Karpas-422 (cell line): ENCODE measurements around the gene LMO3. TPM values are rescaled to one million over a fixed set of nuclear protein-coding genes. Genes with fewer than 3 reads are reported as not detected.

Experiments
- DNase-seq: peaks from one replicate; pipeline ENCODE4 v3.0.0-alpha.2; 2015
- H2AFZ ChIP-seq: fragments of 200-600 bp; sonication (generic); 2 replicates; pipeline ENCODE4 v1.6.1; 2014; ENCODE audit warnings: antibody characterized with exemption, low read length, mixed read lengths
- H3K27ac ChIP-seq: fragments of 200-600 bp; sonication (generic); 2 replicates; pipeline ENCODE4 v1.5.1; 2014; ENCODE audit warnings: mild to moderate bottlenecking, low read length, moderate library complexity
- H3K27me3 ChIP-seq: fragments of 200-600 bp; sonication (generic); 2 replicates; pipeline ENCODE4 v1.6.1; 2014; ENCODE audit warnings: low read length, mixed read lengths
- H3K36me3 ChIP-seq: fragments of 200-600 bp; sonication (generic); 2 replicates; pipeline ENCODE4 v1.6.1; 2014; ENCODE audit warnings: low read length, mixed read lengths; ENCODE audit not compliant: insufficient read depth
- H3K4me1 ChIP-seq: fragments of 200-600 bp; sonication (generic); 2 replicates; pipeline ENCODE4 v1.6.1; 2014; ENCODE audit warnings: mild to moderate bottlenecking, low read length, mixed read lengths
- H3K4me2 ChIP-seq: fragments of 200-600 bp; sonication (generic); 2 replicates; pipeline ENCODE4 v1.6.1; 2014; ENCODE audit warnings: low read length, low read depth, mild to moderate bottlenecking; ENCODE audit not compliant: poor library complexity, severe bottlenecking
- H3K4me3 ChIP-seq: fragments of 200-600 bp; sonication (generic); 2 replicates; pipeline ENCODE4 v1.5.1; 2014; ENCODE audit warnings: mild to moderate bottlenecking, antibody characterized with exemption, low read length, mixed read lengths
- H3K79me2 ChIP-seq: fragments of 200-600 bp; sonication (generic); 2 replicates; pipeline ENCODE4 v1.6.1; 2014; ENCODE audit warnings: mild to moderate bottlenecking, low read length, mixed read lengths
- H3K9ac ChIP-seq: fragments of 200-600 bp; sonication (generic); 2 replicates; pipeline ENCODE4 v1.6.0; 2014; ENCODE audit warnings: low read length
- H3K9me2 ChIP-seq: fragments of 200-600 bp; sonication (generic), shearing (Covaris generic); replicated peaks from 2 replicates; pipeline ENCODE4 v1.6.0; 2014; ENCODE audit warnings: mild to moderate bottlenecking, low read length, moderate library complexity; ENCODE audit not compliant: insufficient read depth
- H3K9me3 ChIP-seq: fragments of 300-700, 200-600 bp; sonication (generic); 2 replicates; pipeline ENCODE4 v1.6.1; 2014; ENCODE audit warnings: low read length, mixed read lengths
- H4K20me1 ChIP-seq: fragments of 200-600 bp; sonication (generic); 2 replicates; pipeline ENCODE4 v1.6.1; 2014; ENCODE audit warnings: mild to moderate bottlenecking, antibody characterized with exemption, low read length, low read depth; ENCODE audit not compliant: insufficient read depth
- total RNA-seq: library from RNA; depleted of rRNA; stranded (reverse); fragments of >200 nt; shearing (Covaris generic); gene quantifications from 2 replicates; pipeline ENCODE4 v1.2.3, GENCODE V29; 2014; ENCODE audit warnings: low replicate concordance

Gene LMO3
- total RNA-seq, 1 experiment from 2014 or later = not detected

DNA sequence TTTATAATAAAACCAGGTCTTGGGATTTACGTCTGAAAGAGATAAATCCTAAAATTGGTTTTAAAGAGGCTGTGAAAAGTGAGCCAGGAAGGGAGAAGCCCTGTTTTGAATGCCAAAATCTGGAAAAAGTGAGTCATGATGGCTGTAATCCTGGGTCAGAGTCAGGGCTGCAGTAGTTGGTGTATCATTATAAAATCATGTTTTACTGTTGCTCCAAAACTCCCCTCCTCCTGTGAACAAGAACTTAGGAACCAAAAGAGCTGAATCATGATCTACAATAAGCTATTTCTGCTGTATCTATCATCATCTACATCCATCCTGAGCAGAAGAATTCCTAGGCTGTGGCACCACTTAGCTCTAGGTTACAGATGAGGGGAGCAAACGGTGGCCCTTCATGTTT, 79.3 kb downstream of the LMO3 start:
- H3K27ac ChIP-seq = no peak overlapping the region
- H2AFZ ChIP-seq = no peak overlapping the region
- H3K4me1 ChIP-seq = no peaks in the 10 kb centered on the region
- no peak overlapping the region for H3K9ac ChIP-seq
- no peaks in the 10 kb centered on the region for H3K27me3 ChIP-seq
- no peak for DNase-seq
- 0 out of 2 replicates have a peak, but pooled peaks cover 3% of the 10 kb centered on the region for H3K9me2 ChIP-seq
- no peak overlapping the region for H3K4me2 ChIP-seq
- H3K36me3 ChIP-seq = no peaks in the 10 kb centered on the region
- no peak overlapping the region for H3K4me3 ChIP-seq
- no peaks in the 10 kb centered on the region for H3K9me3 ChIP-seq
- H3K79me2 ChIP-seq = no peaks in the 10 kb centered on the region
- no peaks in the 10 kb centered on the region for H4K20me1 ChIP-seq

DNA sequence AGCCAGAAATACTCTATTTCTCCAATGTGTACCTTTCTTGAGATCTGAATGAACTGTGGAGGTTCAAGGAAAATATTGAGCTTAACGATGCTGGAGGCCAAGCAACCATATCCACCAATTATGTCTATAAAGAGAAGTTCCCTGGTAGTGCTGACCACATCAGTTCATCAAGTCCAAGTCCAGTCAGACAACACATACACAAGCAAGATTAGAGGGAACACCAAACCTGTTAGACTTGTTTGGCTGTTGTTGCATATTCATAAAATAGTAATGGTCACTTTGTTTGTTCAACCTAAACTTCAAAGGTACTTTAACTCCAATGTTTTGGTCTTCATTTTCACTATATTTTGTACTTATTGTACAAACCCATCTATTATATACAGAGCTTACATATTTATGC, 81.6 kb downstream of the LMO3 start:
- no peak overlapping the region for H3K27ac ChIP-seq
- no peaks in the 10 kb centered on the region for H3K79me2 ChIP-seq
- 0 out of 2 replicates have a peak, but pooled peaks cover 3% of the 10 kb centered on the region for H3K9me2 ChIP-seq
- H3K4me1 ChIP-seq = no peaks in the 10 kb centered on the region
- no peak overlapping the region for H3K4me3 ChIP-seq
- no peak overlapping the region for H3K4me2 ChIP-seq
- no peaks in the 10 kb centered on the region for H3K36me3 ChIP-seq
- H3K9me3 ChIP-seq = no peaks in the 10 kb centered on the region
- H3K27me3 ChIP-seq = no peaks in the 10 kb centered on the region
- no peak overlapping the region for H3K9ac ChIP-seq
- H2AFZ ChIP-seq = no peak overlapping the region
- no peaks in the 10 kb centered on the region for H4K20me1 ChIP-seq
- no peak for DNase-seq

DNA sequence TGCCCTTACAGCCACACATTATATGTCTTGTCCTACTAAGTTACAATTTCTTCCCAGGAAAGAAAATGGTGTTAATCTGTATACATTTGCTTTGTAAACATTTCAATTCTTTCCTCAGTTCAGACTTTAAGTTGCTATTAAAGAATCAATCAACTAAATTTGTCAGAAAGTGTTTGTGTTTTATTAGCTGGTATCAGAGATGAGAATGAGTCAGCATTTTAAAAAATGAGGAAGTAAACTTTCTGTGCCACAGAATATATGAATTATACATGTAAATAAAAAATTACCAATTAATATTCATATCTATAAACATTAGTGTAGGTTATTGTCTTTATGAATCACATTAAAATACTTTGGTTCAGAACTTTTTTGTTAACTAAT, 82.0 kb downstream of the LMO3 start:
- Histone ChIP-seq H3K27me3 (no peaks in the 10 kb centered on the region), H3K36me3 (no peaks in the 10 kb centered on the region), H3K79me2 (no peaks in the 10 kb centered on the region), H3K9me2 (0 out of 2 replicates have a peak, but pooled peaks cover 3% of the 10 kb centered on the region), H3K9ac (no peak overlapping the region), H3K4me1 (no peaks in the 10 kb centered on the region), H3K4me2 (no peak overlapping the region), H3K9me3 (no peaks in the 10 kb centered on the region), H4K20me1 (no peaks in the 10 kb centered on the region), H3K27ac (no peak overlapping the region), H2AFZ (no peak overlapping the region), H3K4me3 (no peak overlapping the region)
- DNase-seq = no peak

DNA sequence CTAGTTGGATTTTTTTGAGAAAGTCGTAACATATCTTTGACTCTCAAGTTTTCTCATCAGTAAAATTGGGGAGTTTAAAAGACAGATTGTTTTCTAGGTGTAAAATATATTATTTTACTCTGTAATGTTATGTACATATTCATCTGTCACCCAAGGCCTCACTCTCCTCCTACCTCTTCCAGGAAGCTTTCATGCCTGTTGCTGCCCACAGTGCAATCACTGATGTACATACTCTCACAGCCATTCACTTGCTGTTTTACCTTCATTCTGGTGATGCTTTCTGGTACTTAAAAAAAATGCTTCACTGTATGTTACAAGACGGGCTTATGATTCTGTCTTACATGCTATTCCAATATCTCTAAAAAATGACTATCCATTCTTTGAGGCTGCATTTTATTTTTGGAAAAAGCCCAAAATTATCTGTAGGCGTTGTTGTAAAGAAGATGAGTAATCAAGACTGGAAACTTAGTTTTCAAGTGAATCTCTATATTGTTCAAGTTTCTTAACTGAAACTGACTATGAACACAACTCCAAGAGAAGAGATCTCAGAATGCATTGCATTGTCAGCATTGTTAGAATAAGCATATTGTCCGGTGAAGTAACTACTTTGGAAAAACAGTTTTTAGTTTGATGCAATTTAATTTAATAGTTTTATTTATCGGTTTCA, 82.5 kb downstream of the LMO3 start:
- no peak overlapping the region for H2AFZ ChIP-seq
- H4K20me1 ChIP-seq = no peaks in the 10 kb centered on the region
- H3K9me3 ChIP-seq = no peaks in the 10 kb centered on the region
- H3K36me3 ChIP-seq = no peaks in the 10 kb centered on the region
- no peaks in the 10 kb centered on the region for H3K27me3 ChIP-seq
- H3K9ac ChIP-seq = no peak overlapping the region
- DNase-seq = no peak
- H3K4me2 ChIP-seq = no peak overlapping the region
- 0 out of 2 replicates have a peak, but pooled peaks cover 3% of the 10 kb centered on the region for H3K9me2 ChIP-seq
- no peaks in the 10 kb centered on the region for H3K79me2 ChIP-seq
- H3K4me3 ChIP-seq = no peak overlapping the region
- no peaks in the 10 kb centered on the region for H3K4me1 ChIP-seq
- no peak overlapping the region for H3K27ac ChIP-seq

DNA sequence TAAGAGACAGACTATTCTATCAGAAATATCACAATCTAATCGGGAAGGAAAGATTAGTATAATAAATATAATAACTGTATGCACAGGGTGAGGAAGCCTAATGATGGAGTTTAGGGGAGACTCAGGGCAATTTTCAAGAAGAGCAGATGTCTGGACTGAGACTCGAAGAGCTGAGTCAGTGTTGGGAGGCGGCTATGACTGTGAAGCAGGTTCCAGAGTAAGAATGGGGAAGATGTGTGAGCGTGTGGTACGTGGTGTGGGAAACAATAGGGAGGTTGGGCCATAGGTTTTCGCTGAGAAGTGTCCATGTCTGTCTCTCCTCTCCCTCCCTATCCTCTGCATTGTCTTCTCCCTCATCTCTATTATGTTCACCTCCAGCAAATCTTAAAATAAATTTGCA, 85.6 kb downstream of the LMO3 start:
- Histone ChIP-seq H3K4me2 (no peak overlapping the region), H3K79me2 (no peaks in the 10 kb centered on the region), H3K9ac (no peak overlapping the region), H3K4me3 (no peak overlapping the region), H3K36me3 (no peaks in the 10 kb centered on the region), H4K20me1 (no peaks in the 10 kb centered on the region), H3K27ac (no peak overlapping the region), H2AFZ (no peak overlapping the region), H3K9me3 (no peaks in the 10 kb centered on the region), H3K27me3 (no peaks in the 10 kb centered on the region), H3K4me1 (no peaks in the 10 kb centered on the region), H3K9me2 (0 out of 2 replicates have a peak, but pooled peaks cover 3% of the 10 kb centered on the region)
- DNase-seq = no peak

DNA sequence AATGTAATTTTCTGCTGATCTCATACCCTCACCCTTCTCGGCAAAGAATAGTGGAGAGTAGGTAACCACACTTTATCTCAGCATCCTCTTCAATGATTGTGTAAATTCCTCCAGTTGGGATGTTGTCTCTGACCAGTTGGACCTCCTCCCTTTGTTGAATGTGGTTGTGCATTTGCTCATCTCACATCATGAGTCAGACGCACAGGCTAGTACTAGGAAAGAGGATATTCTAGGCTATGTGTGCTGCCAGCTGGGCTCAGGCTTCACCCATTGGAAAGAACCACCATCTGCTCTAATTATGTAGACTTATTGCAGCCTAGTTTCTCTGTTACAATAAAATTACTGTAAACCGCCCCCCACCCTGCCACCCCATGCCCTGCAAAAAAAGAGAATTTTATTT, 90.3 kb downstream of the LMO3 start:
- H4K20me1 ChIP-seq = no peaks in the 10 kb centered on the region
- H3K4me2 ChIP-seq = no peak overlapping the region
- H3K9ac ChIP-seq = no peak overlapping the region
- H3K9me2 ChIP-seq = no peaks in the 10 kb centered on the region
- no peak overlapping the region for H2AFZ ChIP-seq
- no peaks in the 10 kb centered on the region for H3K79me2 ChIP-seq
- H3K4me1 ChIP-seq = no peaks in the 10 kb centered on the region
- no peaks in the 10 kb centered on the region for H3K27me3 ChIP-seq
- H3K36me3 ChIP-seq = no peaks in the 10 kb centered on the region
- no peak overlapping the region for H3K27ac ChIP-seq
- no peak for DNase-seq
- H3K4me3 ChIP-seq = no peak overlapping the region
- H3K9me3 ChIP-seq = peaks cover 3% of the 10 kb centered on the region; the same call in 1 of the 2 replicates

DNA sequence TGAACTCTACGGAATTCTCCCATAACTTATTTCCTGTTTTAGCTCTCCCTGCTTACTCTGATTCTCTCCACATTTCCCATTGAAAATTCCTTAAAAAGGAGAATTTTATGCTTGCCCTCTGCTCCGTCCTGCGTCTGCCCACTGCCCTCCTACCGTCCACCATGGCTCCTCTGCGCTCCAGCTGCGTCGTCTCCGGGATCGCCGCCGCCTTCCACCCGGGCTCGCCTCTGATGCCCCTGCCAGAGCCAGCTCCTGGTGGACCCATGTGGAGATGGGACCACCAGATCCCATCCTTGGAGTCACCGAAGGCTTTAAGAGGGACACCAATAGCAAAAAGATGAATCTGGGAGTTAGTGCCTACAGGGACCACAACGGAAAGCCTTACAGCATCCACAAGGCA, 92.7 kb downstream of the LMO3 start:
- Histone ChIP-seq H3K9ac (no peak overlapping the region), H3K79me2 (no peaks in the 10 kb centered on the region), H3K27me3 (no peaks in the 10 kb centered on the region), H3K36me3 (no peaks in the 10 kb centered on the region), H4K20me1 (no peaks in the 10 kb centered on the region), H3K4me2 (no peak overlapping the region), H3K9me2 (no peaks in the 10 kb centered on the region), H3K4me1 (no peaks in the 10 kb centered on the region), H3K4me3 (no peak overlapping the region), H3K27ac (no peak overlapping the region), H3K9me3 (peaks cover 3% of the 10 kb centered on the region; the same call in 1 of the 2 replicates), H2AFZ (no peak overlapping the region)
- DNase-seq = no peak

DNA sequence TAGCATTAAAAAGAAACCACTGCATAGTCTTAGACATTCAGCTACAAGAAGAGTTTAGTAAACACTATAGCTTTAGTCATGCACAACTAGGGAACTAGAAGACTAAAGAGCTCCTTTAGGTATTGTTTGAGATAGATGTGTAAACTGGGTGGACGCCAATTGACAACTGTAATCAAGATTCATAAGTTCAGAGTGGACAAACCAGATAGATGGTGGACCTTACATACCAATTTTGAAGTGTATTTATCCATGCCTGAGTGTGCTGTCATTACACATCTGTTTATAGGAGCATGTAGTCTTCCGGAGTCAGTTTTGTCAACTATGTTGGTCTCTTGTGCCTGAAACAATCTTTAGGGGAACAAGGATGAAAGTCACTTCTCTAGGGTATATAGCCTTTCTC, 96.6 kb downstream of the LMO3 start:
- H2AFZ ChIP-seq = no peak overlapping the region
- H3K4me2 ChIP-seq = no peak overlapping the region
- no peaks in the 10 kb centered on the region for H3K9me2 ChIP-seq
- H3K4me1 ChIP-seq = no peaks in the 10 kb centered on the region
- H3K27ac ChIP-seq = no peak overlapping the region
- no peaks in the 10 kb centered on the region for H4K20me1 ChIP-seq
- H3K36me3 ChIP-seq = no peaks in the 10 kb centered on the region
- no peaks in the 10 kb centered on the region for H3K27me3 ChIP-seq
- DNase-seq = no peak
- H3K9ac ChIP-seq = no peak overlapping the region
- peaks cover 3% of the 10 kb centered on the region; the same call in 1 of the 2 replicates for H3K9me3 ChIP-seq
- H3K79me2 ChIP-seq = no peaks in the 10 kb centered on the region
- no peak overlapping the region for H3K4me3 ChIP-seq
